A549 treated with AZD9567 at 1 μM for 4 hours (cell line): Measurements from ENCODE around the gene GPX1. TPM values are rescaled to one million over a fixed set of nuclear protein-coding genes. Genes with fewer than 3 reads are reported as not detected.

ENCODE experiments used
- total RNA-seq: library from RNA; stranded (reverse); fragments of 200-300 nt; extraction: Qiagen RNA extraction; gene quantifications from 5 replicates; pipeline ENCODE4 v1.2.3, GENCODE V29; 2022; ENCODE audit not compliant: insufficient read depth

Gene GPX1
- 192 to 317 TPM (median 287 TPM) in 5 replicates for total RNA-seq

DNA sequence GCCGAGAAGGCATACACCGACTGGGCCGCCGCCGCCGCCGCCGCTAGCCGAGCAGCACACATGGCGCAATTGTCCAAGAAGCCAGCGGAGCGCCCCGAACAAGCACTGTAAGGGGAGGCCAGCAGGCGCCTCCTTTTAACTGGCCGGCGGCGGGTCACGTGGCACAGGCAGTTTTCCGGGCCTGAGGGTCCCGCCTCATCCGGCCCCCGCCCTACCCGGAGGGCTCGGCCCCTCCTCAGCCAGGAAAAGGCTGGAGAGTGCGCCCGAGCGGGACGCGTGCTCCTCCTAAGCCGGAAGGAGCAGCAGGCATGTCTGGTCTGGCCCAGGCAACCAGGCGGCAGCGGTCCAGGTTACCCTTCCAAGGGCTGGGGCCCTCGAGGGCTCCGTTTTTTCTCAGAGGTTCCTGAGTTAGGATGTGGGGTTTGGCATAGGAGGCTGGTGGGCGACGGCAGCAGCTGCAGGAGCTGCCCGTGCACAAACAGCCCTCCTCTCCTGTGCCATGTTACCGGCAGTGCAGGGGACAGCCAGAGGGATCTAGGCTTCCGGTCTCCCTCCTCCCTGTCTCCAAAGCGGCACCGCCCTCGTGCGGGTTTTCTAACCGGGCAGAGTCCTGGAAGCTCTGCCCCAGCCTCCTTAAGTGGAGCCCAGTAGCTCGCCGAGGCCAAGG lies at the start of gene GPX1:
Gene GPX1, minus strand, starts transcription at position 137 of the 667 bp plus-strand sequence. Its CDS starts 75 bp downstream, at position 62.

GRCh38 chr3:49339941-49340800 lies 18.0 kb downstream of the GPX1 start, which contains the start of gene USP4:
TSS of gene USP4 (minus strand) at chr3:49340053. CDS start at chr3:49340024, 29 bp downstream.

Other genes starting within 250 kb of the GPX1 start
- gene USP19, start 237.5 kb downstream of the GPX1 start, total RNA-seq, result 23.0 to 26.1 TPM (median 24.1 TPM) in 5 replicates
- 98.2 to 133 TPM (median 104 TPM) in 5 replicates for gene LAMB2, start 225.3 kb downstream of the GPX1 start, total RNA-seq
- gene CCDC71, start 192.0 kb downstream of the GPX1 start, total RNA-seq, result 13.6 to 16.8 TPM (median 15.9 TPM) in 5 replicates
- gene KLHDC8B, start 186.8 kb downstream of the GPX1 start, total RNA-seq, result 4.2 to 7.4 TPM (median 4.6 TPM) in 5 replicates
- 1.7 to 3.0 TPM (median 1.9 TPM) in 5 replicates for gene C3orf62, start 81.1 kb downstream of the GPX1 start, total RNA-seq
- 11.6 to 14.8 TPM (median 14.2 TPM) in 5 replicates for gene USP4, start 18.3 kb downstream of the GPX1 start, total RNA-seq
- 448 to 524 TPM (median 465 TPM) in 5 replicates for gene RHOA, start 53.6 kb upstream of the GPX1 start, total RNA-seq
- 20.1 to 24.9 TPM (median 21.9 TPM) in 5 replicates for gene TCTA, start 54.1 kb upstream of the GPX1 start, total RNA-seq
- gene AMT, start 64.1 kb upstream of the GPX1 start, total RNA-seq, result 0.10 to 0.36 TPM (median 0.26 TPM) in 4 of 5 replicates, not detected in the other
- gene NICN1, start 71.0 kb upstream of the GPX1 start, total RNA-seq, result 5.0 to 9.0 TPM (median 5.2 TPM) in 5 replicates
- 50.2 to 62.2 TPM (median 57.7 TPM) in 5 replicates for gene DAG1, start 111.9 kb upstream of the GPX1 start, total RNA-seq
- gene BSN, start 196.1 kb upstream of the GPX1 start, total RNA-seq, result 0.11 to 0.23 TPM (median 0.20 TPM) in 5 replicates